ENCODE measurements around the gene PIP5K1B.

DNA sequence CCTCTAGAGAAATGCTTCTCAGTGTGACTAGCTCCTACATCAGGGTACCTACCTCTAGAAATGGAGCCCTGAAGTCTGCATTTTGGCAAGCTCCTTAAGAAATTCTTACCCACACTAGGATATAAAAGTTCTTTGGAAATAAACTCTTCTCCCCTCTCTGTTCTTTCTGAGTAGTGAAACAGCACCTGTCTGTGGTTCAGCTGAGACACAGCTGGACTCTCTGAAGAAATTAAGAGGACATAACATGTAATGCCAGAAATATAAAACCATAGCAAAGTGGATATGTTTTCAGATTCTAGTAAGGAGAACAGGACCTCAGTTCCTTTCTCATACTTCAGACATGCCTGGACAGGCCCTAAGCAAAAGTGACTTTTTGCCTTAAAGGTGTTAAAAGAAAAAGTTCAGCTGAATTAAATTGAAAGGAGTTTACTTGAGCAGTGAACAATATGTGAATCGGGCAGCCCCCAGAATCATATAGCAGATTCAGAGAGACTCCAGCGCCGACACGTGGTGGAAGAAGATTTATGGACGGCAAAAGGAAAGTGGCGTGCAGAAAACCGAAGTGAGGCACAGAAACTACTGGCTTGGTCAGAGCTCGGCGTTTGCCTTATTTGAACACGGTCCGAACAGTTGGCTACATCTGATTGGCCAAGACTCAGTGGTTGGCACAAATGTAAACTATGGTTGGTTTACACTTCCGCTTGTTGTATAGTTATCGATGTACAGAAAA is 244.4 kb downstream of the PIP5K1B start:
- TF ChIP-seq RARB (CRISPR knock-in tag; IDR thresholded peaks at IDR 0.05) (no peak), GLIS3 (CRISPR knock-in tag; IDR thresholded peaks at IDR 0.05) (no peak)

All from SK-N-SH treated with all-trans-retinoic acid at 6 μM for 48 hours (cell line).